Neural cell (in vitro differentiated cells): ENCODE measurements around the gene CCDC32. TPM values are rescaled to one million over a fixed set of nuclear protein-coding genes. Genes with fewer than 3 reads are reported as not detected.

Experiments used
- H2AFZ ChIP-seq: fragments of 200-600, 300-800 bp; sonication (generic), shearing (Covaris generic); 2 replicates; pipeline ENCODE4 v1.6.0; 2014; ENCODE audit warnings: low read depth, mild to moderate bottlenecking, antibody characterized with exemption, low read length, moderate library complexity
- H3F3A ChIP-seq: fragments of 200-600 bp; shearing (Covaris generic); 2 replicates; pipeline ENCODE4 v1.6.1; 2016; ENCODE audit warnings: mild to moderate bottlenecking, moderate library complexity, mixed read lengths, antibody characterized with exemption, low read length; ENCODE audit not compliant: insufficient read depth, poor library complexity, severe bottlenecking
- H3K27ac ChIP-seq: fragments of 200-600, 300-800 bp; sonication (generic), shearing (Covaris generic); 2 replicates; pipeline ENCODE4 v1.5.1; 2014; ENCODE audit warnings: mild to moderate bottlenecking, low read length, moderate library complexity
- H3K27me3 ChIP-seq: fragments of 300-800, 200-600 bp; sonication (generic), shearing (Covaris generic); 2 replicates; pipeline ENCODE4 v1.6.0; 2014; ENCODE audit warnings: mild to moderate bottlenecking, low read depth, low read length, moderate library complexity; ENCODE audit not compliant: insufficient read depth
- H3K36me3 ChIP-seq: fragments of 300-800, 200-600 bp; sonication (generic), shearing (Covaris generic); 2 replicates; pipeline ENCODE4 v1.5.1; 2014; ENCODE audit warnings: mild to moderate bottlenecking, antibody characterized with exemption, low read length, moderate library complexity; ENCODE audit not compliant: insufficient read depth
- H3K4me2 ChIP-seq: fragments of 300-800, 200-600 bp; sonication (generic), shearing (Covaris generic); 2 replicates; pipeline ENCODE4 v1.6.0; 2014; ENCODE audit warnings: mild to moderate bottlenecking, low read length
- H3K4me3 ChIP-seq: fragments of 300-800, 200-600 bp; sonication (generic), shearing (Covaris generic); 2 replicates; pipeline ENCODE4 v1.5.1; 2014; ENCODE audit warnings: mild to moderate bottlenecking, low read length, moderate library complexity
- H3K79me2 ChIP-seq: fragments of 200-600 bp; shearing (Covaris generic); replicated peaks from 2 replicates; pipeline ENCODE4 v1.6.0; 2014; ENCODE audit warnings: mild to moderate bottlenecking, low read length, moderate library complexity; ENCODE audit not compliant: insufficient read depth
- H3K9ac ChIP-seq: fragments of 300-800, 200-600 bp; sonication (generic), shearing (Covaris generic); 2 replicates; pipeline ENCODE4 v1.6.1; 2016; ENCODE audit warnings: mild to moderate bottlenecking, low read length, mixed read lengths
- H3K9me2 ChIP-seq: fragments of 200-600 bp; shearing (Covaris generic); 2 replicates; pipeline ENCODE4 v1.6.1; 2016; ENCODE audit warnings: mild to moderate bottlenecking, low read length, mixed read lengths; ENCODE audit not compliant: insufficient read depth
- H3K9me3 ChIP-seq: fragments of 200-600, 300-800 bp; sonication (generic), shearing (Covaris generic); 2 replicates; pipeline ENCODE4 v1.6.1; 2016; ENCODE audit warnings: mild to moderate bottlenecking, mixed run types, low read length, moderate library complexity, mixed read lengths
- H4K20me1 ChIP-seq: fragments of 200-600 bp; shearing (Covaris generic); 2 replicates; pipeline ENCODE4 v1.6.1; 2016; ENCODE audit warnings: mild to moderate bottlenecking, mixed run types; ENCODE audit not compliant: insufficient read depth
- CTCF ChIP-seq: fragments of 450-650 bp; IDR thresholded peaks from 2 replicates; pipeline ENCODE4 v1.5.1; 2014; ENCODE audit warnings: antibody characterized with exemption, mild to moderate bottlenecking, moderate library complexity; ENCODE audit not compliant: poor library complexity, severe bottlenecking
- EP300 ChIP-seq: fragments of 450-650 bp; conservative IDR thresholded peaks from 2 replicates; pipeline ENCODE4 v1.6.1; 2014; ENCODE audit warnings: antibody characterized with exemption, mild to moderate bottlenecking, moderate library complexity; ENCODE audit not compliant: poor library complexity, severe bottlenecking
- EZH2 ChIP-seq: fragments of 200-600, 300-800 bp; shearing (Covaris generic), sonication (generic); IDR thresholded peaks from 2 replicates; pipeline ENCODE4 v1.6.1; 2014; ENCODE audit warnings: antibody characterized with exemption, low read length, borderline replicate concordance, mild to moderate bottlenecking; ENCODE audit not compliant: insufficient read depth, poor library complexity, severe bottlenecking
- MXI1 ChIP-seq: fragments of 450-650 bp; conservative IDR thresholded peaks from 2 replicates; pipeline ENCODE4 v1.6.1; 2014; ENCODE audit warnings: antibody characterized with exemption, mild to moderate bottlenecking; ENCODE audit not compliant: poor library complexity, severe bottlenecking
- POLR2AphosphoS5 ChIP-seq: IDR thresholded peaks from 2 replicates; pipeline ENCODE4 v1.6.1; 2012
- RAD21 ChIP-seq: fragments of 450-650 bp; conservative IDR thresholded peaks from 2 replicates; pipeline ENCODE4 v1.6.1; 2014; ENCODE audit warnings: antibody characterized with exemption, mild to moderate bottlenecking, moderate library complexity
- REST ChIP-seq: IDR thresholded peaks from 2 replicates; pipeline ENCODE4 v1.6.1; 2012; ENCODE audit warnings: borderline replicate concordance
- SMC3 ChIP-seq: fragments of 450-650 bp; conservative IDR thresholded peaks from 2 replicates; pipeline ENCODE4 v1.6.1; 2014; ENCODE audit warnings: antibody characterized with exemption, mild to moderate bottlenecking, moderate library complexity; ENCODE audit not compliant: poor library complexity
- TAF1 ChIP-seq: IDR thresholded peaks from 2 replicates; pipeline ENCODE4 v1.6.1; 2012; ENCODE audit warnings: low read depth
- polyA plus RNA-seq: library from polyadenylated mRNA; depleted of rRNA; stranded (reverse); fragments of >200 nt; gene quantifications from 2 replicates; pipeline ENCODE4 v1.2.3, GENCODE V29; 2014

The CCDC32 gene
- polyA plus RNA-seq, 1 donor from 2014 or later, result 34.2 TPM

GRCh38 chr15:40538976-40539375, 25.9 kb downstream of the CCDC32 start:
- H3K9me3 ChIP-seq, result no peaks in the 10 kb centered on the region
- H3K4me2 ChIP-seq, result no peak overlapping the region
- no peaks in the 10 kb centered on the region for H4K20me1 ChIP-seq
- no peak overlapping the region for H3K27ac ChIP-seq
- no peaks in the 10 kb centered on the region for H3K9me2 ChIP-seq
- H3K36me3 ChIP-seq, result no peaks in the 10 kb centered on the region
- no peak overlapping the region for H3K4me3 ChIP-seq
- no peaks in the 10 kb centered on the region for H3K27me3 ChIP-seq
- H3K79me2 ChIP-seq, result no peaks in the 10 kb centered on the region
- no peak overlapping the region for H3K9ac ChIP-seq
- H3F3A ChIP-seq, result no peaks in the 10 kb centered on the region
- TF ChIP-seq EZH2, result no peak
- TF ChIP-seq SMC3, result no peak
- no peak overlapping the region for H2AFZ ChIP-seq

GRCh38 chr15:40536501-40536900, 28.3 kb downstream of the CCDC32 start:
- H3K4me3 ChIP-seq, result no peak overlapping the region
- no peaks in the 10 kb centered on the region for H3K9me2 ChIP-seq
- H3K9ac ChIP-seq, result no peak overlapping the region
- H3F3A ChIP-seq, result no peaks in the 10 kb centered on the region
- H4K20me1 ChIP-seq, result no peaks in the 10 kb centered on the region
- no peak overlapping the region for H3K4me2 ChIP-seq
- TF ChIP-seq TAF1 (no peak), EP300 (no peak)
- H3K27ac ChIP-seq, result no peak overlapping the region
- no peaks in the 10 kb centered on the region for H3K9me3 ChIP-seq
- H3K36me3 ChIP-seq, result no peaks in the 10 kb centered on the region
- H2AFZ ChIP-seq, result no peak overlapping the region
- H3K27me3 ChIP-seq, result no peaks in the 10 kb centered on the region
- H3K79me2 ChIP-seq, result no peaks in the 10 kb centered on the region

- no peak overlapping the region for H3K4me3 ChIP-seq
- no peaks in the 10 kb centered on the region for H3K79me2 ChIP-seq
- H3F3A ChIP-seq, result no peaks in the 10 kb centered on the region
- H3K27me3 ChIP-seq, result no peaks in the 10 kb centered on the region
- H3K36me3 ChIP-seq, result no peaks in the 10 kb centered on the region
- H3K9me3 ChIP-seq, result no peaks in the 10 kb centered on the region
- H3K27ac ChIP-seq, result no peak overlapping the region
- no peaks in the 10 kb centered on the region for H3K9me2 ChIP-seq
- no peaks in the 10 kb centered on the region for H4K20me1 ChIP-seq
- no peak for TF ChIP-seq MXI1
- no peak for TF ChIP-seq RAD21
- TF ChIP-seq CTCF, result no peak
- no peak for TF ChIP-seq EZH2
- no peak for TF ChIP-seq EP300
- TF ChIP-seq TAF1, result no peak
- no peak for TF ChIP-seq SMC3
- TF ChIP-seq REST, result no peak
- TF ChIP-seq POLR2AphosphoS5, result no peak
- H3K9ac ChIP-seq, result no peak overlapping the region
- H2AFZ ChIP-seq, result no peak overlapping the region
- no peak overlapping the region for H3K4me2 ChIP-seq
Measured at GRCh38 chr15:40534371-40534770, 30.5 kb downstream of the CCDC32 start.
